Caco-2 (cell line): Measurements from ENCODE around the gene SERPINB12. TPM values are rescaled to one million over a fixed set of nuclear protein-coding genes. Genes with fewer than 3 reads are reported as not detected.

ENCODE experiments used
- BruUV-seq: library from RNA; stranded (reverse); fragments of 400-500 nt; replicated peaks from 2 replicates; lab custom pipeline; 2021; lab: Mats Ljungman, UMichigan
- CTCF ChIA-PET: fragments of 300-600 bp; sonication (Branson Sonifier 250); formaldehyde crosslinking; loops from one replicate; lab custom pipeline; 2022; ENCODE audit warnings: antibody characterized with exemption; lab: Charles Lee
- POLR2A ChIA-PET: fragments of 300-600 bp; sonication (Branson Sonifier 250); formaldehyde crosslinking; loops from one replicate; lab custom pipeline; 2022; ENCODE audit warnings: antibody characterized with exemption; lab: Charles Lee
- DNase-seq, 2 experiments: peaks; one replicate each; pipeline versions ENCODE4 v3.0.0 to v3.0.0-alpha.2; 2020 to 2022
- H3K27me3 ChIP-seq: replicated peaks from 2 replicates; pipeline ENCODE4 v1.6.0; 2011; ENCODE audit warnings: low read length; ENCODE audit not compliant: control insufficient read depth, insufficient read depth
- H3K36me3 ChIP-seq: 2 replicates; pipeline ENCODE4 v1.5.1; 2011; ENCODE audit warnings: low read length; ENCODE audit not compliant: control insufficient read depth, insufficient read depth
- H3K4me1 ChIP-seq: fragments of 250-450 bp; sonication (Bioruptor Pico); 2 replicates; pipeline ENCODE4 v1.5.1; 2020; ENCODE audit warnings: mild to moderate bottlenecking
- H3K4me3 ChIP-seq: 2 replicates; pipeline ENCODE4 v1.5.1; 2011; ENCODE audit warnings: low read depth, mild to moderate bottlenecking, control low read depth, low read length
- H3K9me3 ChIP-seq: fragments of 250-450 bp; sonication (Bioruptor Pico); 2 replicates; pipeline ENCODE4 v1.5.1; 2020; ENCODE audit warnings: mild to moderate bottlenecking, moderate library complexity
- H3K27ac Mint-ChIP-seq: one replicate; pipeline ENCODE4 v1.8.0; 2022; ENCODE audit warnings: mixed read lengths; ENCODE audit not compliant: unreplicated experiment
- H3K27me3 Mint-ChIP-seq: one replicate; pipeline ENCODE4 v1.8.0; 2022; ENCODE audit warnings: mixed read lengths; ENCODE audit not compliant: insufficient read depth, unreplicated experiment
- H3K36me3 Mint-ChIP-seq: one replicate; pipeline ENCODE4 v1.8.0; 2022; ENCODE audit warnings: mild to moderate bottlenecking, mixed read lengths; ENCODE audit not compliant: insufficient read depth, unreplicated experiment
- H3K4me1 Mint-ChIP-seq: one replicate; pipeline ENCODE4 v1.8.0; 2022; ENCODE audit warnings: low read depth, mixed read lengths; ENCODE audit not compliant: unreplicated experiment
- H3K4me3 Mint-ChIP-seq: one replicate; pipeline ENCODE4 v1.8.0; 2022; ENCODE audit warnings: mild to moderate bottlenecking, moderate library complexity, mixed read lengths; ENCODE audit not compliant: unreplicated experiment
- H3K9me3 Mint-ChIP-seq: one replicate; pipeline ENCODE4 v1.8.0; 2022; ENCODE audit warnings: mixed read lengths; ENCODE audit not compliant: unreplicated experiment
- intact Hi-C: fragments of 100-400 bp; cut with micrococcal nuclease; formaldehyde crosslinking; loops from one replicate; pipeline ENCODE4 v1.10.0; 2022; ENCODE audit not compliant: unreplicated experiment
- total RNA-seq: library from RNA; stranded (reverse); gene quantifications from 2 replicates; pipeline ENCODE4 v1.2.3, GENCODE V29; 2022
- TF ChIP-seq, protein P1 (sequence below), 2 experiments: fragments of 200-600 bp in 1 of 2; IDR thresholded peaks; 1 replicate in 1 of 2; 2 replicates in 1 of 2; pipeline versions ENCODE4 v1.5.1 to v1.8.0; 2011 to 2022; ENCODE audit warnings: antibody characterized with exemption in 1 of 2, control low read depth in 1 of 2, inconsistent platforms in 1 of 2, low read depth in 1 of 2, low read length in 1 of 2, mild to moderate bottlenecking in 1 of 2, moderate library complexity in 1 of 2; ENCODE audit not compliant: insufficient read depth in 1 of 2, severe bottlenecking in 1 of 2, unreplicated experiment in 1 of 2

SERPINB12 gene
- total RNA-seq, 1 experiment from 2014 or later, result not detected

GRCh38 chr18:63550068-63550467 lies 7.9 kb downstream of the SERPINB12 start:
- Histone ChIP-seq H3K9me3 (no peaks in the 10 kb centered on the region), H3K4me1 (no peaks in the 10 kb centered on the region), H3K36me3 (no peaks in the 10 kb centered on the region), H3K4me3 (no peak overlapping the region), H3K27me3 (no peaks in the 10 kb centered on the region)
- TF ChIP-seq, protein P1, sequence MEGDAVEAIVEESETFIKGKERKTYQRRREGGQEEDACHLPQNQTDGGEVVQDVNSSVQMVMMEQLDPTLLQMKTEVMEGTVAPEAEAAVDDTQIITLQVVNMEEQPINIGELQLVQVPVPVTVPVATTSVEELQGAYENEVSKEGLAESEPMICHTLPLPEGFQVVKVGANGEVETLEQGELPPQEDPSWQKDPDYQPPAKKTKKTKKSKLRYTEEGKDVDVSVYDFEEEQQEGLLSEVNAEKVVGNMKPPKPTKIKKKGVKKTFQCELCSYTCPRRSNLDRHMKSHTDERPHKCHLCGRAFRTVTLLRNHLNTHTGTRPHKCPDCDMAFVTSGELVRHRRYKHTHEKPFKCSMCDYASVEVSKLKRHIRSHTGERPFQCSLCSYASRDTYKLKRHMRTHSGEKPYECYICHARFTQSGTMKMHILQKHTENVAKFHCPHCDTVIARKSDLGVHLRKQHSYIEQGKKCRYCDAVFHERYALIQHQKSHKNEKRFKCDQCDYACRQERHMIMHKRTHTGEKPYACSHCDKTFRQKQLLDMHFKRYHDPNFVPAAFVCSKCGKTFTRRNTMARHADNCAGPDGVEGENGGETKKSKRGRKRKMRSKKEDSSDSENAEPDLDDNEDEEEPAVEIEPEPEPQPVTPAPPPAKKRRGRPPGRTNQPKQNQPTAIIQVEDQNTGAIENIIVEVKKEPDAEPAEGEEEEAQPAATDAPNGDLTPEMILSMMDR (IDR thresholded peaks at IDR 0.05; ENCODE audit: insufficient read depth in 1 of 2, low read depth in 1 of 2, low read length in 1 of 2, severe bottlenecking in 1 of 2, unreplicated experiment in 1 of 2), result no peak
- Mint-ChIP-seq H3K4me3 (no peak overlapping the region), H3K27ac (no peak overlapping the region), H3K9me3 (no peaks in the 10 kb centered on the region), H3K27me3 (no peaks in the 10 kb centered on the region), H3K4me1 (no peaks in the 10 kb centered on the region), H3K36me3 (no peaks in the 10 kb centered on the region)
- no peak for DNase-seq
- POLR2A ChIA-PET, result no interaction called here
- CTCF ChIA-PET, result interaction anchor here (0.5 kb wide), 1 partner anchor 302 kb away, joined by 7 read pairs; no protein-coding TSS in a partner anchor
- BruUV-seq, result no TSS peak
- intact Hi-C loops, result no loop called here

- Mint-ChIP-seq H3K27me3 (no peaks in the 10 kb centered on the region), H3K4me1 (no peaks in the 10 kb centered on the region), H3K27ac (no peak overlapping the region), H3K36me3 (no peaks in the 10 kb centered on the region), H3K4me3 (no peak overlapping the region), H3K9me3 (no peaks in the 10 kb centered on the region)
- H3K27me3 ChIP-seq, result no peaks in the 10 kb centered on the region
- no TSS peak for BruUV-seq
- no peaks in the 10 kb centered on the region for H3K4me1 ChIP-seq
- ChIA-PET CTCF (no interaction called here), POLR2A (no interaction called here)
- DNase-seq, result no peak
- no peaks in the 10 kb centered on the region for H3K36me3 ChIP-seq
- no peaks in the 10 kb centered on the region for H3K9me3 ChIP-seq
- H3K4me3 ChIP-seq, result no peak overlapping the region
- intact Hi-C loops, result no loop called here
- TF ChIP-seq, protein P1 (IDR thresholded peaks at IDR 0.05; ENCODE audit: insufficient read depth in 1 of 2, low read depth in 1 of 2, low read length in 1 of 2, severe bottlenecking in 1 of 2, unreplicated experiment in 1 of 2), result no peak
Observed at GRCh38 chr18:63551769-63552168, 9.6 kb downstream of the SERPINB12 start.

DNA sequence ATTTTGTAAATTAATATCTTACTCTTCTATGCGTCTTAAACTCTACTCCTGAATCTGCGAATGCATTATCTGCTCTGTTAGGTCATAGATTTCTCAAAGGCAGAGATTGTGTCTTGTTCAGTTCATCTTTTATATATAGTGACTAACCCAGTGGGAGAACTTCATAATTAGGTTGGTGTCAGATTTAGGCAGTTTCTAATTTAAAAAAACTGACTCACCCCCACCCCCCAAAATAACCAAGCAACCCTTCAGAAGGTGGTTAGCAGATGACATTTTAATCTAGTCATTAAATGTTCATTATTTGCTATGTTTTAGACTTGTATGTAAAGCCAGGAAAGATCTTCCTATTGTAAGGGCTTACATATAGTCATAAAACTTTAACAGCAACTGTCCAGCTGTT lies 10.4 kb downstream of the SERPINB12 start:
- ChIA-PET POLR2A (no interaction called here), CTCF (no interaction called here)
- no peak overlapping the region for H3K27ac Mint-ChIP-seq
- H3K36me3 Mint-ChIP-seq, result no peaks in the 10 kb centered on the region
- TF ChIP-seq, protein P1 (IDR thresholded peaks at IDR 0.05; ENCODE audit: insufficient read depth in 1 of 2, low read depth in 1 of 2, low read length in 1 of 2, severe bottlenecking in 1 of 2, unreplicated experiment in 1 of 2), result no peak
- no peaks in the 10 kb centered on the region for H3K27me3 ChIP-seq
- no peaks in the 10 kb centered on the region for H3K36me3 ChIP-seq
- H3K9me3 ChIP-seq, result no peaks in the 10 kb centered on the region
- no peaks in the 10 kb centered on the region for H3K9me3 Mint-ChIP-seq
- DNase-seq, result no peak
- H3K4me1 Mint-ChIP-seq, result no peaks in the 10 kb centered on the region
- no TSS peak for BruUV-seq
- intact Hi-C loops, result no loop called here
- no peak overlapping the region for H3K4me3 Mint-ChIP-seq
- no peaks in the 10 kb centered on the region for H3K27me3 Mint-ChIP-seq
- no peaks in the 10 kb centered on the region for H3K4me1 ChIP-seq
- H3K4me3 ChIP-seq, result no peak overlapping the region
